OCI-LY7 (cell line): Measurements from ENCODE around the gene DHRSX.

Experiments used
- EZH2phosphoT487 ChIP-seq: fragments of 200-600 bp; sonication (generic); IDR thresholded peaks from 2 replicates; pipeline ENCODE4 v1.6.1; 2018; ENCODE audit warnings: low read depth, borderline replicate concordance, mild to moderate bottlenecking, mixed run types, antibody characterized with exemption, low read length, moderate library complexity, mixed read lengths
- TF ChIP-seq, protein P1 (sequence below): fragments of 200-600 bp; sonication (generic); conservative IDR thresholded peaks from 2 replicates; pipeline ENCODE4 v1.5.1; 2014; ENCODE audit warnings: mild to moderate bottlenecking, antibody characterized with exemption, low read length, moderate library complexity, mixed read lengths

GRCh38 chrX:2369206-2369605, 131.6 kb downstream of the DHRSX start:
- TF ChIP-seq, protein P1, sequence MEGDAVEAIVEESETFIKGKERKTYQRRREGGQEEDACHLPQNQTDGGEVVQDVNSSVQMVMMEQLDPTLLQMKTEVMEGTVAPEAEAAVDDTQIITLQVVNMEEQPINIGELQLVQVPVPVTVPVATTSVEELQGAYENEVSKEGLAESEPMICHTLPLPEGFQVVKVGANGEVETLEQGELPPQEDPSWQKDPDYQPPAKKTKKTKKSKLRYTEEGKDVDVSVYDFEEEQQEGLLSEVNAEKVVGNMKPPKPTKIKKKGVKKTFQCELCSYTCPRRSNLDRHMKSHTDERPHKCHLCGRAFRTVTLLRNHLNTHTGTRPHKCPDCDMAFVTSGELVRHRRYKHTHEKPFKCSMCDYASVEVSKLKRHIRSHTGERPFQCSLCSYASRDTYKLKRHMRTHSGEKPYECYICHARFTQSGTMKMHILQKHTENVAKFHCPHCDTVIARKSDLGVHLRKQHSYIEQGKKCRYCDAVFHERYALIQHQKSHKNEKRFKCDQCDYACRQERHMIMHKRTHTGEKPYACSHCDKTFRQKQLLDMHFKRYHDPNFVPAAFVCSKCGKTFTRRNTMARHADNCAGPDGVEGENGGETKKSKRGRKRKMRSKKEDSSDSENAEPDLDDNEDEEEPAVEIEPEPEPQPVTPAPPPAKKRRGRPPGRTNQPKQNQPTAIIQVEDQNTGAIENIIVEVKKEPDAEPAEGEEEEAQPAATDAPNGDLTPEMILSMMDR, result no peak
- no peak for TF ChIP-seq EZH2phosphoT487
